IMR-90 (cell line): ENCODE results near the gene STX18. TPM values are rescaled to one million over a fixed set of nuclear protein-coding genes. Genes with fewer than 3 reads are reported as not detected.

Source experiments
- ATAC-seq: fragments of 200-7000 bp; cut with Tn5 transposase; 2 replicates; pipeline ENCODE4 v1.9.1; 2020; ENCODE audit warnings: low read depth, mild to moderate bottlenecking, moderate library complexity
- BruUV-seq: library from RNA; stranded (reverse); fragments of 400-500 nt; replicated peaks from 2 replicates; lab custom pipeline; 2021; lab: Mats Ljungman, UMichigan
- CTCF ChIA-PET: fragments of 300-600 bp; formaldehyde crosslinking; extraction: SDS; loops from one replicate; lab custom pipeline; 2021; ENCODE audit warnings: antibody characterized with exemption; lab: Yijun Ruan, JAX
- POLR2A ChIA-PET: fragments of 300-600 bp; sonication (Branson Sonifier 250); formaldehyde crosslinking; loops from one replicate; lab custom pipeline; 2022; ENCODE audit warnings: antibody characterized with exemption; ENCODE audit not compliant: unreplicated experiment; lab: Charles Lee
- DNase-seq: peaks from one replicate; pipeline ENCODE4 v3.0.0; 2013
- H2AFZ ChIP-seq: replicated peaks from 2 replicates; pipeline ENCODE3; 2013; ENCODE audit warnings: low read length, mild to moderate bottlenecking; ENCODE audit not compliant: poor library complexity
- H2AK5ac ChIP-seq: 2 replicates; pipeline ENCODE4 v1.6.1; 2013; ENCODE audit warnings: low read depth, low read length, inconsistent platforms
- H2AK9ac ChIP-seq: replicated peaks from 2 replicates; pipeline ENCODE3; 2013; ENCODE audit warnings: mild to moderate bottlenecking, low read depth, low read length, moderate library complexity; ENCODE audit not compliant: poor library complexity
- H2BK120ac ChIP-seq: 2 replicates; pipeline ENCODE4 v1.6.1; 2013; ENCODE audit warnings: low read depth, low read length, inconsistent platforms
- H2BK15ac ChIP-seq: 3 replicates; pipeline ENCODE4 v1.6.1; 2013; ENCODE audit warnings: low read depth, low read length, inconsistent platforms
- H2BK20ac ChIP-seq: 2 replicates; pipeline ENCODE4 v1.6.1; 2013; ENCODE audit warnings: low read depth, mild to moderate bottlenecking, inconsistent platforms, low read length, moderate library complexity
- H2BK5ac ChIP-seq: 2 replicates; pipeline ENCODE4 v1.6.1; 2013; ENCODE audit warnings: mild to moderate bottlenecking, low read depth, low read length, inconsistent platforms; ENCODE audit not compliant: poor library complexity, severe bottlenecking
- H3K14ac ChIP-seq: replicated peaks from 2 replicates; pipeline ENCODE4 v1.6.1; 2013; ENCODE audit warnings: low read depth, low read length, inconsistent platforms
- H3K18ac ChIP-seq: 2 replicates; pipeline ENCODE4 v1.6.1; 2013; ENCODE audit warnings: low read depth, low read length, control low read depth
- H3K23ac ChIP-seq: 2 replicates; pipeline ENCODE4 v1.6.1; 2013; ENCODE audit warnings: low read depth, low read length, inconsistent platforms
- H3K27ac ChIP-seq: 2 replicates; pipeline ENCODE4 v1.5.1; 2013; ENCODE audit warnings: mild to moderate bottlenecking, control low read depth, low read length; ENCODE audit not compliant: insufficient read depth
- H3K27me3 ChIP-seq: 2 replicates; pipeline ENCODE4 v1.6.1; 2013; ENCODE audit warnings: low read length; ENCODE audit not compliant: control insufficient read depth, insufficient read depth
- H3K36me3 ChIP-seq: 2 replicates; pipeline ENCODE4 v1.6.1; 2013; ENCODE audit warnings: low read length, mixed read lengths; ENCODE audit not compliant: control insufficient read depth, insufficient read depth
- H3K4ac ChIP-seq: 2 replicates; pipeline ENCODE4 v1.6.1; 2013; ENCODE audit warnings: low read depth, low read length, inconsistent platforms
- H3K4me1 ChIP-seq: 2 replicates; pipeline ENCODE4 v1.6.1; 2013; ENCODE audit warnings: low read length, mixed read lengths; ENCODE audit not compliant: control insufficient read depth, insufficient read depth
- H3K4me2 ChIP-seq: 2 replicates; pipeline ENCODE4 v1.6.1; 2013; ENCODE audit warnings: low read depth, mild to moderate bottlenecking, control low read depth, low read length, moderate library complexity
- H3K4me3 ChIP-seq: 2 replicates; pipeline ENCODE4 v1.5.1; 2013; ENCODE audit warnings: low read depth, mild to moderate bottlenecking, control low read depth, low read length, moderate library complexity; ENCODE audit not compliant: insufficient read depth
- H3K56ac ChIP-seq: 2 replicates; pipeline ENCODE4 v1.6.1; 2013; ENCODE audit warnings: low read length, inconsistent platforms; ENCODE audit not compliant: insufficient read depth; ENCODE audit errors: extremely low read depth
- H3K79me1 ChIP-seq, 2 experiments: 2 replicates each; pipeline ENCODE4 v1.6.1; 2013; ENCODE audit warnings: low read length in 2 of 2, inconsistent platforms in 1 of 2, low read depth in 1 of 2
- H3K9ac ChIP-seq: 2 replicates; pipeline ENCODE4 v1.6.1; 2013; ENCODE audit warnings: low read depth, low read length, control low read depth
- H3K9me1 ChIP-seq: 2 replicates; pipeline ENCODE4 v1.6.1; 2013; ENCODE audit warnings: low read length, inconsistent platforms; ENCODE audit not compliant: insufficient read depth
- H3K9me3 ChIP-seq: 2 replicates; pipeline ENCODE4 v1.6.1; 2013; ENCODE audit warnings: low read length; ENCODE audit not compliant: control insufficient read depth, insufficient read depth
- H4K20me1 ChIP-seq: 2 replicates; pipeline ENCODE4 v1.6.1; 2013; ENCODE audit warnings: low read length, inconsistent platforms; ENCODE audit not compliant: insufficient read depth
- H4K5ac ChIP-seq: 2 replicates; pipeline ENCODE4 v1.6.1; 2013; ENCODE audit warnings: mild to moderate bottlenecking, low read depth, low read length, control low read depth
- H4K8ac ChIP-seq, 2 experiments: 2 replicates each; pipeline ENCODE4 v1.6.1; 2013; ENCODE audit warnings: low read depth in 2 of 2, low read length in 2 of 2, control low read depth in 1 of 2, inconsistent platforms in 1 of 2
- H4K91ac ChIP-seq: 2 replicates; pipeline ENCODE4 v1.6.1; 2013; ENCODE audit warnings: low read depth, low read length, inconsistent platforms; ENCODE audit not compliant: insufficient read depth
- BHLHE40 ChIP-seq: fragments of 150-350 bp; IDR thresholded peaks from 2 replicates; pipeline ENCODE4 v1.6.1; 2016; ENCODE audit warnings: mild to moderate bottlenecking, low read depth, low read length
- ELK1 ChIP-seq: fragments of 150-350 bp; IDR thresholded peaks from 2 replicates; pipeline ENCODE4 v1.6.1; 2016; ENCODE audit warnings: low read depth, mild to moderate bottlenecking, low read length, moderate library complexity, borderline replicate concordance
- FOS ChIP-seq: fragments of 150-350 bp; IDR thresholded peaks from 2 replicates; pipeline ENCODE4 v1.6.1; 2016; ENCODE audit warnings: low read depth, low read length
- MAZ ChIP-seq: IDR thresholded peaks from 2 replicates; pipeline ENCODE4 v1.6.1; 2012; ENCODE audit warnings: low read depth, mild to moderate bottlenecking, low read length, improper control_type of control experiment, moderate library complexity, borderline replicate concordance
- NFE2L2 ChIP-seq: fragments of 150-350 bp; IDR thresholded peaks from 2 replicates; pipeline ENCODE4 v1.6.1; 2016; ENCODE audit warnings: low read depth, mild to moderate bottlenecking, low read length
- POLR2A ChIP-seq: IDR thresholded peaks from 2 replicates; pipeline ENCODE4 v1.6.1; 2012; ENCODE audit warnings: mild to moderate bottlenecking, low read depth, low read length
- RCOR1 ChIP-seq: IDR thresholded peaks from 2 replicates; pipeline ENCODE4 v1.6.1; 2012; ENCODE audit warnings: mild to moderate bottlenecking, low read length, improper control_type of control experiment; ENCODE audit not compliant: insufficient replicate concordance
- RFX5 ChIP-seq: IDR thresholded peaks from 2 replicates; pipeline ENCODE4 v1.8.0; 2012; ENCODE audit warnings: low read depth, mild to moderate bottlenecking, low read length, moderate library complexity
- SMC3 ChIP-seq: fragments of 150-350 bp; IDR thresholded peaks from 2 replicates; pipeline ENCODE4 v1.6.1; 2016; ENCODE audit warnings: low read depth, mild to moderate bottlenecking, antibody characterized with exemption, low read length, moderate library complexity
- USF2 ChIP-seq: fragments of 150-350 bp; IDR thresholded peaks from 2 replicates; pipeline ENCODE4 v1.6.1; 2017; ENCODE audit warnings: mild to moderate bottlenecking, antibody characterized with exemption, low read length, low read depth
- WGBS, 2 experiments: methylation state at CpG; one replicate each; pipeline versions ENCODE4 v1.1.5 to v1.1.7; 2013; ENCODE audit warnings: missing lambda C conversion rate in 2 of 2; ENCODE audit not compliant: insufficient read length in 1 of 2; ENCODE audit errors: extremely low coverage in 2 of 2; 5-methylcytosine and 5-hydroxymethylcytosine counted together
- dilution Hi-C: fragments of 300-500 bp; cut with HindIII; formaldehyde crosslinking; loops from one replicate; pipeline ENCODE4 v1.14.3; 2018; ENCODE audit warnings: low sequenced_read_pairs; ENCODE audit not compliant: unreplicated experiment
- in situ Hi-C: fragments of 300-500 bp; cut with MboI; formaldehyde crosslinking; loops from 3 replicates; pipeline ENCODE4 v1.14.3; 2019; ENCODE audit warnings: low sequenced_read_pairs, inconsistent platforms, mixed read lengths
- intact Hi-C: fragments of 100-400 bp; cut with micrococcal nuclease; formaldehyde crosslinking; loops from 2 replicates; pipeline ENCODE4 v1.10.0; 2022
- polyA plus RNA-seq, 3 experiments: library from polyadenylated mRNA; depleted of rRNA; stranded (reverse); fragments of >200 nt; gene quantifications; 2 replicates each; pipeline ENCODE4 v1.2.3, GENCODE V29; 2012; ENCODE audit warnings: low replicate concordance in 1 of 3
- total RNA-seq: library from RNA; depleted of rRNA; stranded (reverse); fragments of >200 nt; gene quantifications from 2 replicates; pipeline ENCODE4 v1.2.3, GENCODE V29; 2012

Gene STX18
- total and polyA plus RNA-seq, 2 of the 4 experiments (the other 2 are of a cell fraction), result 20.1 to 23.4 TPM

GRCh38 chr4:4558881-4559280, 17.0 kb upstream of the STX18 start:
- intact Hi-C loops (no loop called here), dilution Hi-C loops (no loop called here), in situ Hi-C loops (no loop called here)
- no peak overlapping the region for H3K23ac ChIP-seq
- H3K4me1 ChIP-seq, result peaks cover 13% of the 10 kb centered on the region
- H2AFZ ChIP-seq, result no peak overlapping the region
- DNase-seq, result no peak
- H4K91ac ChIP-seq, result no peak overlapping the region
- H3K14ac ChIP-seq, result no peak overlapping the region
- H3K56ac ChIP-seq, result no peak overlapping the region
- H2BK20ac ChIP-seq, result no peak overlapping the region; the same call in 1 of the 2 replicates
- no peaks in the 10 kb centered on the region for H3K36me3 ChIP-seq
- ChIA-PET CTCF (interaction anchor here (1.6 kb wide), 1 partner anchor 17 kb away, joined by 5 read pairs; no protein-coding TSS in a partner anchor), POLR2A (no interaction called here)
- 0 out of 2 replicates have a peak overlapping the region, but pooled peaks have one; percentile 18 for H2BK120ac ChIP-seq
- H3K9ac ChIP-seq, result no peak overlapping the region
- H3K18ac ChIP-seq, result no peak overlapping the region
- no peak overlapping the region for H2AK9ac ChIP-seq
- no peak overlapping the region for H3K27ac ChIP-seq
- H2BK5ac ChIP-seq, result no peak overlapping the region
- H4K20me1 ChIP-seq, result peaks cover 3% of the 10 kb centered on the region; the same call in 1 of the 2 replicates
- H4K8ac ChIP-seq, result no peak overlapping the region
- 100% methylated on average over 1 of the region's 4 CpGs; no CpG with 5 or more reads in 1 of the 2 experiments for WGBS, 2 experiments
- no peak overlapping the region for H2BK15ac ChIP-seq
- no peaks in the 10 kb centered on the region for H3K9me3 ChIP-seq
- H2AK5ac ChIP-seq, result no peak overlapping the region
- H3K4me2 ChIP-seq, result no peak overlapping the region
- no TSS peak for BruUV-seq
- no peak for ATAC-seq
- H3K79me1 ChIP-seq, result no peaks in the 10 kb centered on the region
- H3K9me1 ChIP-seq, result peaks cover 7% of the 10 kb centered on the region
- no peak overlapping the region for H4K5ac ChIP-seq
- H3K4ac ChIP-seq, result no peak overlapping the region
- TF ChIP-seq FOS (no peak), BHLHE40 (no peak), NFE2L2 (no peak), RCOR1 (no peak), SMC3 (no peak), USF2 (no peak), RFX5 (no peak), ELK1 (no peak), MAZ (no peak), POLR2A (no peak)
- H3K27me3 ChIP-seq, result no peaks in the 10 kb centered on the region
- H3K4me3 ChIP-seq, result no peak overlapping the region
